GM19328 (cell line): ENCODE data around the gene PRSS33.

Experiments used
- ATAC-seq: cut with Tn5 transposase; IDR thresholded peaks from one replicate; pipeline ENCODE4 v1.9.1; 2021; ENCODE audit warnings: mild to moderate bottlenecking, moderate library complexity; ENCODE audit not compliant: unreplicated experiment

PRSS33 gene

GRCh38 chr16:2778630-2778958, 8.8 kb downstream of the PRSS33 start:
- no peak for ATAC-seq

- ATAC-seq: no peak
Measured at GRCh38 chr16:2777903-2778629, 9.3 kb downstream of the PRSS33 start.

- ATAC-seq: peak; percentile 80
Measured at GRCh38 chr16:2777231-2777902, 10.0 kb downstream of the PRSS33 start, which contains the start of gene ELOB. Gene ELOB, minus strand, starts transcription at chr16:2777280. Its CDS starts 41 bp downstream, at chr16:2777239.

- ATAC-seq: peak; percentile 27
Measured at GRCh38 chr16:2776500-2777139, 10.7 kb downstream of the PRSS33 start.

- no peak for ATAC-seq
Measured at GRCh38 chr16:2775765-2776499, 11.4 kb downstream of the PRSS33 start.

- no peak for ATAC-seq
Measured at GRCh38 chr16:2775131-2775716, 12.1 kb downstream of the PRSS33 start.

GRCh38 chr16:2774161-2774891, 13.0 kb downstream of the PRSS33 start:
- ATAC-seq: no peak

GRCh38 chr16:2773188-2773968, 14.0 kb downstream of the PRSS33 start:
- ATAC-seq: no peak

- no peak for ATAC-seq
Measured at GRCh38 chr16:2771496-2772402, 15.6 kb downstream of the PRSS33 start.

GRCh38 chr16:2770057-2770951, 17.1 kb downstream of the PRSS33 start:
- no peak for ATAC-seq

- no peak for ATAC-seq
Measured at GRCh38 chr16:2769675-2770056, 17.7 kb downstream of the PRSS33 start.

- no peak for ATAC-seq
Measured at GRCh38 chr16:2769100-2769529, 18.2 kb downstream of the PRSS33 start.

GRCh38 chr16:2768403-2769089, 18.8 kb downstream of the PRSS33 start:
- no peak for ATAC-seq

- ATAC-seq: no peak
Measured at GRCh38 chr16:2767891-2768290, 19.5 kb downstream of the PRSS33 start.

GRCh38 chr16:2767140-2767731, 20.1 kb downstream of the PRSS33 start:
- no peak for ATAC-seq

GRCh38 chr16:2766430-2767139, 20.8 kb downstream of the PRSS33 start:
- no peak for ATAC-seq
